Smooth muscle cell (in vitro differentiated cells): ENCODE data around the gene CR1. TPM values are rescaled to one million over a fixed set of nuclear protein-coding genes. Genes with fewer than 3 reads are reported as not detected.
A peak's percentile ranks its signal among the peaks of the same experiment; 100 is the strongest.

Source experiments
- DNase-seq: peaks from one replicate; lab custom pipeline; 2025; ENCODE audit not compliant: unreplicated experiment; lab: John Stamatoyannopoulos, UW
- H2AFZ ChIP-seq: fragments of 200-600 bp; sonication (generic); 2 replicates; pipeline ENCODE4 v1.6.0; 2016; ENCODE audit warnings: antibody characterized with exemption, low read depth, mild to moderate bottlenecking
- H3F3A ChIP-seq: fragments of 200-600 bp; sonication (generic); 2 replicates; pipeline ENCODE4 v1.6.0; 2017; ENCODE audit warnings: antibody characterized with exemption, low read depth
- H3K27ac ChIP-seq: fragments of 200-600 bp; sonication (generic); 2 replicates; pipeline ENCODE4 v1.5.1; 2016; ENCODE audit warnings: low read depth, mild to moderate bottlenecking
- H3K27me3 ChIP-seq: fragments of 200-600 bp; sonication (generic); 2 replicates; pipeline ENCODE4 v1.6.1; 2016; ENCODE audit warnings: low read depth, mild to moderate bottlenecking
- H3K36me3 ChIP-seq: fragments of 200-600 bp; sonication (generic); 2 replicates; pipeline ENCODE4 v1.5.1; 2016; ENCODE audit warnings: low read depth
- H3K4me1 ChIP-seq: fragments of 200-600 bp; sonication (generic); 2 replicates; pipeline ENCODE4 v1.5.1; 2016; ENCODE audit warnings: low read depth
- H3K4me2 ChIP-seq: fragments of 200-600 bp; sonication (generic); 2 replicates; pipeline ENCODE4 v1.6.0; 2016; ENCODE audit warnings: mild to moderate bottlenecking
- H3K4me3 ChIP-seq: fragments of 200-600 bp; sonication (generic); 2 replicates; pipeline ENCODE4 v1.5.1; 2016; ENCODE audit warnings: mild to moderate bottlenecking
- H3K79me2 ChIP-seq: fragments of 200-600 bp; sonication (generic); 2 replicates; pipeline ENCODE4 v1.6.0; 2016; ENCODE audit warnings: low read depth, mild to moderate bottlenecking
- H3K9ac ChIP-seq: fragments of 200-600 bp; sonication (generic); 2 replicates; pipeline ENCODE4 v1.6.0; 2016; ENCODE audit warnings: low read depth
- H3K9me3 ChIP-seq: fragments of 200-600 bp; sonication (generic); replicated peaks from 2 replicates; pipeline ENCODE4 v1.5.1; 2016; ENCODE audit warnings: low read depth
- H4K20me1 ChIP-seq: fragments of 200-600 bp; sonication (generic); 2 replicates; pipeline ENCODE4 v1.6.0; 2016; ENCODE audit warnings: low read depth
- WGBS: methylation state at CpG from one replicate; pipeline ENCODE4 v1.1.7; 2016; ENCODE audit warnings: low lambda C conversion rate; 5-methylcytosine and 5-hydroxymethylcytosine counted together
- polyA plus RNA-seq: library from polyadenylated mRNA; unstranded; fragments of >200 nt; fragmentation: Nextera tagmentation; extraction: Ambion mirVana; gene quantifications from 2 replicates; pipeline ENCODE4 v1.2.1, GENCODE V29; 2016
- total RNA-seq: library from RNA; depleted of rRNA; stranded (reverse); fragments of >200 nt; gene quantifications from 2 replicates; pipeline ENCODE4 v1.2.3, GENCODE V29; 2014
- TF ChIP-seq, protein P1 (sequence below): fragments of 200-600 bp; sonication (generic); IDR thresholded peaks from 2 replicates; pipeline ENCODE4 v1.5.1; 2017; ENCODE audit warnings: borderline replicate concordance, mild to moderate bottlenecking, antibody characterized with exemption; ENCODE audit not compliant: insufficient read depth, poor library complexity, severe bottlenecking

CR1 gene
- total and polyA plus RNA-seq, 2 experiments from 2014 or later = 0.25 TPM; not detected in 1

- TF ChIP-seq, protein P1, sequence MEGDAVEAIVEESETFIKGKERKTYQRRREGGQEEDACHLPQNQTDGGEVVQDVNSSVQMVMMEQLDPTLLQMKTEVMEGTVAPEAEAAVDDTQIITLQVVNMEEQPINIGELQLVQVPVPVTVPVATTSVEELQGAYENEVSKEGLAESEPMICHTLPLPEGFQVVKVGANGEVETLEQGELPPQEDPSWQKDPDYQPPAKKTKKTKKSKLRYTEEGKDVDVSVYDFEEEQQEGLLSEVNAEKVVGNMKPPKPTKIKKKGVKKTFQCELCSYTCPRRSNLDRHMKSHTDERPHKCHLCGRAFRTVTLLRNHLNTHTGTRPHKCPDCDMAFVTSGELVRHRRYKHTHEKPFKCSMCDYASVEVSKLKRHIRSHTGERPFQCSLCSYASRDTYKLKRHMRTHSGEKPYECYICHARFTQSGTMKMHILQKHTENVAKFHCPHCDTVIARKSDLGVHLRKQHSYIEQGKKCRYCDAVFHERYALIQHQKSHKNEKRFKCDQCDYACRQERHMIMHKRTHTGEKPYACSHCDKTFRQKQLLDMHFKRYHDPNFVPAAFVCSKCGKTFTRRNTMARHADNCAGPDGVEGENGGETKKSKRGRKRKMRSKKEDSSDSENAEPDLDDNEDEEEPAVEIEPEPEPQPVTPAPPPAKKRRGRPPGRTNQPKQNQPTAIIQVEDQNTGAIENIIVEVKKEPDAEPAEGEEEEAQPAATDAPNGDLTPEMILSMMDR = no peak
- 55% methylated on average over 9 of the region's 9 CpGs for WGBS
- DNase-seq = no peak
- Histone ChIP-seq H3K27me3 (peaks cover 3% of the 10 kb centered on the region), H3K79me2 (no peaks in the 10 kb centered on the region), H3K4me3 (peak overlapping the region; percentile 44), H4K20me1 (no peaks in the 10 kb centered on the region), H3K4me1 (no peaks in the 10 kb centered on the region), H3K27ac (no peak overlapping the region), H3K9ac (no peak overlapping the region), H3K9me3 (no peaks in the 10 kb centered on the region), H3K36me3 (no peaks in the 10 kb centered on the region), H3F3A (no peaks in the 10 kb centered on the region), H2AFZ (no peak overlapping the region), H3K4me2 (peak overlapping the region; percentile 83)
Observed at GRCh38 chr1:207644166-207644851, 148.4 kb downstream of the CR1 start.

GRCh38 chr1:207644852-207645634 lies 149.1 kb downstream of the CR1 start, which contains the start of gene CR1L:
TSS of gene CR1L (plus strand) at chr1:207645133. CDS start at chr1:207645234, 101 bp downstream.
- H3K27me3 ChIP-seq = peaks cover 3% of the 10 kb centered on the region
- 50% methylated on average over 49 of the region's 65 CpGs for WGBS
- H3K27ac ChIP-seq = no peak within 1 kb of the TSS
- H3F3A ChIP-seq = no peaks in the 10 kb centered on the region
- peak within 1 kb of the TSS; percentile 44 for H3K4me3 ChIP-seq
- TF ChIP-seq, protein P1 = no peak
- peak within 1 kb of the TSS; percentile 83 for H3K4me2 ChIP-seq
- H3K4me1 ChIP-seq = no peaks in the 10 kb centered on the region
- no peak for DNase-seq
- H3K9me3 ChIP-seq = no peaks in the 10 kb centered on the region
- H4K20me1 ChIP-seq = no peaks in the 10 kb centered on the region
- H3K9ac ChIP-seq = no peak within 1 kb of the TSS
- H3K36me3 ChIP-seq = no peaks in the 10 kb centered on the region
- no peak within 1 kb of the TSS for H2AFZ ChIP-seq
- no peaks in the 10 kb centered on the region for H3K79me2 ChIP-seq

DNA sequence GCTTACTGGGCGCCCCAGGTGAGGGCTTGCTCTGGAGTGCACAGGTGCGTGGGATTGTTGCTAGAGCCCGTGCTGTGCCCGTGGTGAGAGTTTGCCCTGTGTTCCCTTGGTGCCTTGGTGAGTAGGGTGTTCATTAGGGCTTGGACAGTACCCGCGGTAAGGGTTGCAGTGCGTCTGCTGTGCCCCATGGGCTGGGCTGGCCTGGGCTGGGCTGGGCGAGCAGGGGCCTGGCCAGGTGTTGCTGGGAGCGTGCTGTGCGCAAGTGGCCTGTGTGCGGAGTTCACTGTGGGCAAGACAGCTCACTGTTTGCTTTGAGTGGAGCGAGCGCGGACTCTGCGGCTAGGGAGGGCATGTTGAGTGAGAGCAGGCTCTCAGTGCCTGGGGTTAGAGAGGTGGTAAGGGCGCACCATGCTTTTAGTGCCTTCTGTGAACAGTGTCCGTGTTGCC lies 149.7 kb downstream of the CR1 start:
- no peak overlapping the region for H3K4me3 ChIP-seq
- H3K9me3 ChIP-seq = no peaks in the 10 kb centered on the region
- no peak overlapping the region for H2AFZ ChIP-seq
- H3F3A ChIP-seq = no peaks in the 10 kb centered on the region
- no peaks in the 10 kb centered on the region for H3K36me3 ChIP-seq
- no peaks in the 10 kb centered on the region for H3K79me2 ChIP-seq
- no peaks in the 10 kb centered on the region for H3K4me1 ChIP-seq
- 75% methylated on average over 17 of the region's 17 CpGs for WGBS
- H3K4me2 ChIP-seq = peak overlapping the region; percentile 83
- H4K20me1 ChIP-seq = no peaks in the 10 kb centered on the region
- DNase-seq = no peak
- peaks cover 3% of the 10 kb centered on the region for H3K27me3 ChIP-seq
- no peak overlapping the region for H3K27ac ChIP-seq
- TF ChIP-seq, protein P1 = no peak
- H3K9ac ChIP-seq = no peak overlapping the region
